Aorta (tissue), 4 donors: ENCODE measurements around the gene CSNK1A1. TPM values are rescaled to one million over a fixed set of nuclear protein-coding genes. Genes with fewer than 3 reads are reported as not detected.

Source experiments
- polyA plus RNA-seq, 2 donors: library from polyadenylated mRNA; stranded (reverse); fragments of 200-250 nt; gene quantifications; one replicate each; pipeline ENCODE4 v1.2.3, GENCODE V29; 2013
- total RNA-seq, 2 donors: library from RNA; stranded (reverse); fragmentation: NEBNext Ultra II Directional; extraction: Animal tissue kit (Norgen Biotek cat#: 25700); gene quantifications; one replicate each; pipeline ENCODE4 v1.2.1, GENCODE V29; 2021
- donor health status: healthy with polysubstance abuse.
- donor health status: Bipolar disorder and iron deficiency.
- donor health status: DM: no; HTN: no; CAD: no.
- donor health status: DM: yes; HTN: yes; CAD: no.

The CSNK1A1 gene
- total and polyA plus RNA-seq, 4 donors: 100 to 242 (median 164) TPM

Other genes starting within 250 kb of the CSNK1A1 start
- gene GRPEL2, start 205.9 kb downstream of the CSNK1A1 start, total RNA-seq: 10 to 100 TPM; 11.4 to 12.9 TPM
- gene GRPEL2, start 205.9 kb downstream of the CSNK1A1 start, polyA plus RNA-seq: 1 to 10 TPM; 1.6 to 3.7 TPM
- 1 to 10 TPM; 3.1 to 9.2 TPM for gene PCYOX1L, start 193.4 kb downstream of the CSNK1A1 start, total RNA-seq
- gene PCYOX1L, start 193.4 kb downstream of the CSNK1A1 start, polyA plus RNA-seq: 1 to 10 TPM; 3.1 to 5.3 TPM
- gene IL17B, start 172.1 kb downstream of the CSNK1A1 start, total RNA-seq: 10 to 100 TPM in 1 of 2 donors, 1 to 10 TPM in 1; 2.8 to 18.0 TPM
- gene IL17B, start 172.1 kb downstream of the CSNK1A1 start, polyA plus RNA-seq: 1 to 10 TPM; 7.6 to 9.0 TPM
- gene ARHGEF37, start 30.1 kb upstream of the CSNK1A1 start, total RNA-seq: 10 to 100 TPM in 1 of 2 donors, 1 to 10 TPM in 1; 9.7 to 18.0 TPM
- gene ARHGEF37, start 30.1 kb upstream of the CSNK1A1 start, polyA plus RNA-seq: 1 to 10 TPM; 2.7 to 8.8 TPM
- gene PPARGC1B, start 178.9 kb upstream of the CSNK1A1 start, total RNA-seq: 1 to 10 TPM; 2.3 to 2.5 TPM
- gene PPARGC1B, start 178.9 kb upstream of the CSNK1A1 start, polyA plus RNA-seq: under 1 TPM; 0.05 to 0.88 TPM